Stomach smooth muscle (tissue), 2 donors: ENCODE data around the gene ZFYVE28.

ENCODE experiments used
- H3K27ac ChIP-seq: one replicate; pipeline ENCODE4 v1.7.0; 2013; ENCODE audit warnings: mild to moderate bottlenecking, low read length, inconsistent platforms
- H3K27me3 ChIP-seq, 2 donors: one replicate each; pipeline ENCODE4 v1.7.0; 2013; ENCODE audit warnings: low read length in 2 of 2; ENCODE audit not compliant: insufficient read depth in 2 of 2, control insufficient read depth in 1 of 2
- H3K36me3 ChIP-seq, 2 donors: one replicate each; pipeline ENCODE4 v1.7.0; 2013; ENCODE audit warnings: low read length in 2 of 2; ENCODE audit not compliant: control insufficient read depth in 2 of 2, insufficient read depth in 2 of 2
- H3K4me1 ChIP-seq: one replicate; pipeline ENCODE4 v1.7.0; 2013; ENCODE audit warnings: low read length; ENCODE audit not compliant: control insufficient read depth, insufficient read depth
- H3K4me3 ChIP-seq, 2 donors: one replicate each; pipeline ENCODE4 v1.7.0; 2013; ENCODE audit warnings: low read length in 2 of 2
- H3K9ac ChIP-seq, 2 donors: one replicate each; pipeline ENCODE4 v1.7.0; 2013; ENCODE audit warnings: low read length in 2 of 2, mild to moderate bottlenecking in 1 of 2
- H3K9me3 ChIP-seq, 2 donors: one replicate each; pipeline ENCODE4 v1.7.0; 2013; ENCODE audit warnings: low read length in 2 of 2; ENCODE audit not compliant: control insufficient read depth in 2 of 2
- donor health status: healthy.
- donor health status: Pancreatic carcinoma.

The ZFYVE28 gene

GRCh38 chr4:2252530-2253091, 165.8 kb downstream of the ZFYVE28 start:
- no peak overlapping the region for H3K4me3 ChIP-seq
- H3K27me3 ChIP-seq: no peaks in the 10 kb centered on the region
- H3K4me1 ChIP-seq: peaks cover 39% of the 10 kb centered on the region
- no peaks in the 10 kb centered on the region for H3K9me3 ChIP-seq
- H3K9ac ChIP-seq: no peak overlapping the region
- no peak overlapping the region for H3K27ac ChIP-seq
- peaks cover 20 to 35% of the 10 kb centered on the region in 2 donors for H3K36me3 ChIP-seq

- H3K9ac ChIP-seq: no peak overlapping the region
- no peak overlapping the region for H3K27ac ChIP-seq
- no peak overlapping the region for H3K4me3 ChIP-seq
- H3K27me3 ChIP-seq: no peaks in the 10 kb centered on the region
- peaks cover 34% of the 10 kb centered on the region for H3K4me1 ChIP-seq
- H3K9me3 ChIP-seq: no peaks in the 10 kb centered on the region
- peaks cover 20 to 35% of the 10 kb centered on the region in 2 donors for H3K36me3 ChIP-seq
Observed at GRCh38 chr4:2251795-2252529, 166.5 kb downstream of the ZFYVE28 start.

GRCh38 chr4:2251073-2251794, 167.2 kb downstream of the ZFYVE28 start:
- H3K27me3 ChIP-seq: no peaks in the 10 kb centered on the region
- H3K36me3 ChIP-seq: peaks cover 20 to 35% of the 10 kb centered on the region in 2 donors
- no peak overlapping the region for H3K4me3 ChIP-seq
- H3K4me1 ChIP-seq: peaks cover 26% of the 10 kb centered on the region
- no peak overlapping the region for H3K27ac ChIP-seq
- H3K9me3 ChIP-seq: no peaks in the 10 kb centered on the region
- H3K9ac ChIP-seq: no peak overlapping the region

GRCh38 chr4:2250357-2251072, 167.9 kb downstream of the ZFYVE28 start:
- no peak overlapping the region for H3K4me3 ChIP-seq
- peaks cover 20 to 35% of the 10 kb centered on the region in 2 donors for H3K36me3 ChIP-seq
- H3K4me1 ChIP-seq: peaks cover 19% of the 10 kb centered on the region
- H3K9me3 ChIP-seq: no peaks in the 10 kb centered on the region
- H3K27ac ChIP-seq: no peak overlapping the region
- no peaks in the 10 kb centered on the region for H3K27me3 ChIP-seq
- H3K9ac ChIP-seq: no peak overlapping the region

GRCh38 chr4:2249526-2250356, 168.7 kb downstream of the ZFYVE28 start:
- H3K36me3 ChIP-seq: peaks cover 20 to 30% of the 10 kb centered on the region in 2 donors
- no peak overlapping the region for H3K4me3 ChIP-seq
- no peaks in the 10 kb centered on the region for H3K9me3 ChIP-seq
- no peak overlapping the region for H3K9ac ChIP-seq
- peaks cover 11% of the 10 kb centered on the region for H3K4me1 ChIP-seq
- H3K27ac ChIP-seq: no peak overlapping the region
- H3K27me3 ChIP-seq: no peaks in the 10 kb centered on the region

- Histone ChIP-seq H3K4me3 (no peak overlapping the region), H3K9ac (no peak overlapping the region), H3K27ac (no peak overlapping the region), H3K36me3 (peaks cover 20 to 24% of the 10 kb centered on the region in 2 donors), H3K9me3 (no peaks in the 10 kb centered on the region), H3K27me3 (no peaks in the 10 kb centered on the region), H3K4me1 (peaks cover 10% of the 10 kb centered on the region)
Observed at GRCh38 chr4:2248821-2249261, 169.6 kb downstream of the ZFYVE28 start.

GRCh38 chr4:2248044-2248780, 170.2 kb downstream of the ZFYVE28 start:
- Histone ChIP-seq H3K9me3 (no peaks in the 10 kb centered on the region), H3K27me3 (no peaks in the 10 kb centered on the region), H3K4me3 (no peak overlapping the region), H3K4me1 (peaks cover 6% of the 10 kb centered on the region), H3K9ac (no peak overlapping the region), H3K36me3 (peaks cover 19 to 20% of the 10 kb centered on the region in 2 donors), H3K27ac (no peak overlapping the region)

- H3K27me3 ChIP-seq: no peaks in the 10 kb centered on the region
- H3K4me1 ChIP-seq: peaks cover 5% of the 10 kb centered on the region
- peaks cover 16 to 17% of the 10 kb centered on the region in 2 donors for H3K36me3 ChIP-seq
- no peak overlapping the region for H3K4me3 ChIP-seq
- no peak overlapping the region for H3K27ac ChIP-seq
- H3K9me3 ChIP-seq: no peaks in the 10 kb centered on the region
- H3K9ac ChIP-seq: no peak overlapping the region
Observed at GRCh38 chr4:2247128-2248043, 171.1 kb downstream of the ZFYVE28 start.
